Stomach (tissue), 9 donors: ENCODE results near the gene PLGRKT. TPM values are rescaled to one million over a fixed set of nuclear protein-coding genes. Genes with fewer than 3 reads are reported as not detected.
"Not testable (repeated sequence)": the region's sequence is repeated elsewhere in the genome, so short reads cannot be mapped to it uniquely, and the experiment has no call there.

Experiments used
- DNase-seq, 2 donors: peaks; one replicate each; pipeline versions ENCODE4 v3.0.0 to v3.0.0-alpha.2; 2013 to 2019
- H3K27ac ChIP-seq, 5 donors: fragments of 200-600 bp in 4 of 5; sonication (generic) in 4 of 5; one replicate each; pipeline ENCODE4 v1.5.1; 2013 to 2019; ENCODE audit warnings: mild to moderate bottlenecking in 1 of 5, moderate library complexity in 1 of 5
- H3K27me3 ChIP-seq, 3 donors: fragments of 200-600 bp; sonication (generic); one replicate each; pipeline ENCODE4 v1.5.1; 2017 to 2019; ENCODE audit warnings: mixed run types in 1 of 3
- H3K36me3 ChIP-seq, 4 donors: fragments of 200-600 bp; sonication (generic); 1 replicate in 3 of 4; 2 replicates in 1 of 4; pipeline ENCODE4 v1.5.1; 2016 to 2019
- H3K4me1 ChIP-seq, 4 donors: fragments of 200-600 bp; sonication (generic); one replicate each; pipeline ENCODE4 v1.5.1; 2016 to 2019
- H3K4me3 ChIP-seq, 4 donors: fragments of 200-600 bp; sonication (generic) in 3 of 4; one replicate each; pipeline ENCODE4 v1.5.1; 2016 to 2019; ENCODE audit warnings: mild to moderate bottlenecking in 1 of 4
- H3K9me3 ChIP-seq, 4 donors: fragments of 200-600 bp; sonication (generic); one replicate each; pipeline ENCODE4 v1.5.1; 2016 to 2019
- CTCF ChIP-seq, 7 experiments: fragments of 450-650 bp in 4 of 7; fragments of 200-600 bp in 3 of 7; sonication (generic) in 3 of 7; IDR thresholded peaks; one replicate each; pipeline ENCODE4 v1.5.1; 2016 to 2019; ENCODE audit warnings: antibody characterized with exemption in 7 of 7, control low read depth in 2 of 7, mild to moderate bottlenecking in 1 of 7
- EP300 ChIP-seq: sonication (generic); formaldehyde crosslinking; IDR thresholded peaks from one replicate; pipeline ENCODE4 v1.6.1; 2017; ENCODE audit warnings: antibody characterized with exemption
- POLR2A ChIP-seq, 4 donors: fragments of 450-650 bp; IDR thresholded peaks; one replicate each; pipeline ENCODE4 v1.6.1; 2016; ENCODE audit warnings: antibody characterized with exemption in 4 of 4, control low read depth in 2 of 4, mild to moderate bottlenecking in 1 of 4, moderate library complexity in 1 of 4
- POLR2AphosphoS5 ChIP-seq, 3 donors: sonication (generic); formaldehyde crosslinking; IDR thresholded peaks; one replicate each; pipeline ENCODE4 v1.6.1; 2016; ENCODE audit warnings: antibody characterized with exemption in 3 of 3
- WGBS, 5 donors: extraction: QIAGEN DNeasy Blood & Tissue Kit in 3 of 5; methylation state at CpG; one replicate each; pipeline versions ENCODE4 v1.1.5 to v1.1.7; 2013 to 2018; 5-methylcytosine and 5-hydroxymethylcytosine counted together
- intact Hi-C: fragments of 100-400 bp; cut with DNase I; formaldehyde crosslinking; loops from one replicate; pipeline ENCODE4 v1.15.1; 2023; ENCODE audit warnings: low total_unique reads
- polyA plus RNA-seq, 3 donors: library from polyadenylated mRNA; stranded (reverse); fragments of 200-250 nt; gene quantifications; one replicate each; pipeline ENCODE4 v1.2.3, GENCODE V29; 2013
- total RNA-seq, 5 donors: library from RNA; depleted of rRNA; stranded (reverse); fragments of >200 nt; gene quantifications; one replicate each; pipeline versions ENCODE4 v1.1.0 to v1.2.3, GENCODE V29; 2014 to 2016
- donor health status: healthy with polysubstance abuse.
- donor health status: Bipolar disorder and iron deficiency.
- donor health status: healthy.

PLGRKT gene
- total and polyA plus RNA-seq, 8 donors, result 1.2 to 69.6 (median 15.7) TPM; not detected in 1

DNA sequence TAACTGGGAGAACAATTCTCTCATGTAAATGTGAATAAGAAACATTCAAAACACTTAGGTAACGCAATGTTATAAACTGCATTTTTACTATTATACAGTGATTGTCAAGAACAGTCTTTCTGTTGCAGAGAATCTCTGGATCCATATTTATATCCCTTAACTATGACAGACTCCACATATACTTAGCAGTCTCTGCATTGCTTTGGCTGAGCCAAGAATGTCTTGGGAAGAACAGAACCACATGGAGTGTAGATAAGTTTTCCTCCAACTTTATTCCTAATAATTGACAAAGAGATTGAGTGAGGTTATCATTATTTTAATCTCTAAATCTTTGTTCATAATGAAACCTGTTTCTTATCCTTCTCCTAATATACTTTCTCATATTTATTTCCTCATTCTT lies 82.5 kb downstream of the PLGRKT start:
- no peak overlapping the region for H3K27ac ChIP-seq
- H3K4me1 ChIP-seq, result no peaks in the 10 kb centered on the region
- TF ChIP-seq EP300 (no peak), CTCF (IDR thresholded peaks at IDR 0.05) (no peak), POLR2A (IDR thresholded peaks at IDR 0.05) (no peak), POLR2AphosphoS5 (IDR thresholded peaks at IDR 0.05) (no peak)
- no peak overlapping the region for H3K4me3 ChIP-seq
- no peak for DNase-seq
- H3K9me3 ChIP-seq, result peaks cover 0 to 9% (median 0%) of the 10 kb centered on the region in 4 donors
- H3K36me3 ChIP-seq, result peaks cover 0 to 18% (median 11%) of the 10 kb centered on the region in 4 donors
- no peaks in the 10 kb centered on the region for H3K27me3 ChIP-seq
- intact Hi-C loops, result no loop called here
- 95 to 100% (median 98%) methylated on average over 1 of the region's 1 CpG for WGBS, 5 donors

- Histone ChIP-seq H3K9me3 (peaks cover 0 to 17% (median 3%) of the 10 kb centered on the region in 4 donors), H3K4me3 (no peak overlapping the region), H3K36me3 (peaks cover 0 to 18% (median 8%) of the 10 kb centered on the region in 4 donors), H3K27me3 (no peaks in the 10 kb centered on the region), H3K4me1 (no peaks in the 10 kb centered on the region), H3K27ac (no peak overlapping the region)
- DNase-seq, result no peak
- 79 to 95% (median 94%) methylated on average over 2 of the region's 2 CpGs for WGBS, 5 donors
- intact Hi-C loops, result no loop called here
- TF ChIP-seq POLR2A (IDR thresholded peaks at IDR 0.05), result no peak
- no peak for TF ChIP-seq POLR2AphosphoS5 (IDR thresholded peaks at IDR 0.05)
Observed at GRCh38 chr9:5354184-5354583, 83.5 kb downstream of the PLGRKT start.

DNA sequence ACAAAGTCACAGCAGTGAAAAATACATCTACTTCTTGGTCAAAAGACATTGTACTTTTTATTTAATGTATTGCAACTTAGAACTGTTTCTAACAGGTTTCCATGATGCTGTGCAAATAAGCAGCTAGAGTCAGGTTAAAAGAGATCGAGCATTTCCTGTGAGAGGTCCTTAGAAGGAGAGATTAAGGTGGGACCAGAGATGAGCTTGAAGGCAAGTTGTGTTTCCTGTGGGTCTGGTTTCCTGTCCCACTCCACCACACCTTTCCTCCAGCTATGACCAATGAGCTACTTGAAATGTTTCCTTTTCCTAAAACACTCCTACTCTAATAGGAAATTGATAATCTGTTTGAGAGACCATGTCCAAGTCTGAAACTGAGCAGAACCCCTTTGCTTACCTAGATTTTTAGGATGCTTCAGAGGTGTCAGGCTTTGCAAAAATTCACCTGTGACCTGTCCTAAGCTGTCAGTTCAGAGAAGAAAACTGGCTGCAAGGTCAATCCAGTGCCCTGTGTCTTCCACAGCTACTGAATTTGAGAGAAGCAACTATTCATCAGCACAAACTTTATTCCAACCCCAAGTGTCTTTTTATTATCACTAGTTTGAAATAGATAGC lies 85.0 kb downstream of the PLGRKT start:
- Histone ChIP-seq H3K27ac (no peak overlapping the region), H3K9me3 (peaks cover 0 to 20% (median 3%) of the 10 kb centered on the region in 4 donors), H3K36me3 (peaks cover 0 to 18% (median 7%) of the 10 kb centered on the region in 4 donors), H3K4me1 (no peaks in the 10 kb centered on the region), H3K4me3 (no peak overlapping the region), H3K27me3 (no peaks in the 10 kb centered on the region)
- TF ChIP-seq POLR2AphosphoS5 (IDR thresholded peaks at IDR 0.05) (no peak), EP300 (no peak), POLR2A (IDR thresholded peaks at IDR 0.05) (no peak), CTCF (IDR thresholded peaks at IDR 0.05) (no peak)
- peak in 1 of 2 donors; percentile 17 for DNase-seq
- intact Hi-C loops, result no loop called here
- WGBS, 5 donors, result 45 to 59% (median 54%) methylated on average over 1 of the region's 1 CpG

DNA sequence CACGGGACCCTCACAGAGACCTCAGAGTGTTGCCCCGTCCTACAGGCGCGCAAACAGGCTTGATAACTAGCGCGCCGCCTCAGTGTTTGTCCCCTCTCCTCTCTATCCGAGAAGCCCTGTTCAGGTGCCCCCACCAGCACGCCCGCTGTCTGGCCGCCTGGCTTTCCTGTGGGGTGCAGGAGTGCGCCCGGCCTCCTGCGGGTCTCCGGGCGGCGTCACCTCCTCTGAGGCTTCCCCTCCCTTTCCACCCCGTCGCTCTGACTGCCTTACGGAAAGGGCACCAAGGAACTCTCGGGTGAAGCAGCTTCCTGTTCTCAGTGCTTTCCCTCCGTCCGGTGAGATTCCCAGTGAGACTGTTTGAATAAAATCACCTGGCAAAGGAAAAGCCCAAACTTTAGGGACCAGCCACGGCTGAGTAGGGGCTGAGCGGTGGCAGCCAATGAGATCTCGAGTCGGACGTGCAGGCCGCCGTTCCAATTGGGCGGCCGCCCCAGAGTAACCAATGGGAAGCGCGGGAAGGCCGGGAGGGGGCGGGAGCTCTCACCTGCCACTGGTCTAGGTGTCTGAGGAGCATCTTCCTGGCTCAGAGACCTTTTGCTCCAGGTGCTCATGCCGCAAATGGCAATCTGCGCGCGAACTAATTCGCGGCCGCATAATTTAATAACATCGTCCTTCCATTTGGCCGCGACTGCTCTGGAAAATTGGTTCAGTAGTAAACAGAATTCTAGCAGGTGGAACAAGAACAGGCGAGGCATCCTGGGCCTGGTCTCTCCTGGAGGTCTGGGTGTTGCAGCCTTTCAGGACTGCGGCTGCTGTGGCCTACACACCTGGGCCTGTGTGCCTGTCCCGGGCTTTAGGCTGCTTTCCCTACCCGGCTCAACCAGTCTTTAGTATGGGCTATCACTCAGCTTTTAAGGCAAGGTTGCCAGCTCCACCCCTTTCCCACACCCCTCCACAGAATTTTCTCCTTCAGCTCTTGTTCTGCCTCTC lies 98.4 kb downstream of the PLGRKT start, which contains the start of gene RLN1:
RLN1 (minus strand) TSS at position 885 of the 990 bp plus-strand sequence; CDS start at position 755, 130 bp downstream.
- H3K27ac ChIP-seq, H3K9me3 ChIP-seq, H3K36me3 ChIP-seq, H3K27me3 ChIP-seq, H3K4me1 ChIP-seq, intact Hi-C loops: not testable (repeated sequence)
- peak within 1 kb of the TSS in 1 of 4 donors; percentile 26 for H3K4me3 ChIP-seq
- WGBS, 5 donors, result 12 to 50% (median 21%) methylated on average over 4 to 14 of the region's 50 CpGs
- DNase-seq, result peak in 1 of 2 donors; percentile 17

GRCh38 chr9:5336688-5337087 lies 101.0 kb downstream of the PLGRKT start:
- H3K27ac ChIP-seq, result no peak overlapping the region
- no peak overlapping the region for H3K4me3 ChIP-seq
- DNase-seq, result no peak
- no peaks in the 10 kb centered on the region for H3K9me3 ChIP-seq
- no peaks in the 10 kb centered on the region for H3K36me3 ChIP-seq
- H3K4me1 ChIP-seq, result peaks cover 0 to 3% (median 2%) of the 10 kb centered on the region in 4 donors
- WGBS, 5 donors, result 69 to 80% (median 73%) methylated on average over 4 of the region's 4 CpGs
- no peaks in the 10 kb centered on the region for H3K27me3 ChIP-seq
- TF ChIP-seq POLR2AphosphoS5 (IDR thresholded peaks at IDR 0.05) (no peak), POLR2A (IDR thresholded peaks at IDR 0.05) (no peak), EP300 (no peak), CTCF (IDR thresholded peaks at IDR 0.05) (no peak)
- intact Hi-C loops, result no loop called here

- H3K9me3 ChIP-seq, DNase-seq, H3K36me3 ChIP-seq, H3K27ac ChIP-seq, H3K27me3 ChIP-seq, H3K4me1 ChIP-seq, H3K4me3 ChIP-seq, intact Hi-C loops: not testable (repeated sequence)
- 82 to 96% (median 84%) methylated on average over 3 of the region's 3 CpGs for WGBS, 5 donors
Observed at GRCh38 chr9:5331276-5331675, 106.4 kb downstream of the PLGRKT start.
